Panc1 (cell line): ENCODE data around the gene SLC9A7. TPM values are rescaled to one million over a fixed set of nuclear protein-coding genes. Genes with fewer than 3 reads are reported as not detected.

Source experiments
- ATAC-seq: fragments of 200-7000 bp; cut with Tn5 transposase; 2 replicates; pipeline ENCODE4 v1.9.1; 2020; ENCODE audit warnings: mild to moderate bottlenecking, moderate library complexity
- BruUV-seq: library from RNA; stranded (reverse); fragments of 400-500 nt; replicated peaks from 2 replicates; lab custom pipeline; 2021; lab: Mats Ljungman, UMichigan
- CTCF ChIA-PET: fragments of 300-600 bp; sonication (Branson Sonifier 250); formaldehyde crosslinking; loops from one replicate; lab custom pipeline; 2022; ENCODE audit warnings: antibody characterized with exemption; lab: Charles Lee
- POLR2A ChIA-PET: fragments of 300-600 bp; sonication (Branson Sonifier 250); formaldehyde crosslinking; loops from one replicate; lab custom pipeline; 2022; ENCODE audit warnings: antibody characterized with exemption; lab: Charles Lee
- DNase-seq: peaks from one replicate; pipeline ENCODE4 v3.0.0-alpha.2; 2010; ENCODE audit warnings: low read depth, low spot score
- H3K27ac ChIP-seq: 2 replicates; pipeline ENCODE4 v1.5.1; 2011; ENCODE audit warnings: mild to moderate bottlenecking, low read length, inconsistent platforms
- H3K27me3 ChIP-seq: fragments of 200-500 bp; sonication (Bioruptor generic); 2 replicates; pipeline ENCODE4 v1.6.0; 2014; ENCODE audit warnings: low read length, inconsistent platforms; ENCODE audit not compliant: control insufficient read depth, insufficient read depth
- H3K36me3 ChIP-seq: fragments of 200-500 bp; sonication (Bioruptor generic); 2 replicates; pipeline ENCODE4 v1.5.1; 2014; ENCODE audit warnings: inconsistent platforms, mild to moderate bottlenecking, low read length, moderate library complexity; ENCODE audit not compliant: control insufficient read depth, insufficient read depth
- H3K4me1 ChIP-seq: 2 replicates; pipeline ENCODE4 v1.5.1; 2011; ENCODE audit warnings: inconsistent platforms, mild to moderate bottlenecking, low read length, moderate library complexity; ENCODE audit not compliant: control insufficient read depth, insufficient read depth
- H3K4me3 ChIP-seq, 2 experiments: 2 replicates each; pipeline ENCODE4 v1.5.1; 2011 to 2012; ENCODE audit warnings: low read depth in 2 of 2, low read length in 2 of 2, mild to moderate bottlenecking in 2 of 2, inconsistent platforms in 1 of 2, moderate library complexity in 1 of 2
- H3K9me3 ChIP-seq: fragments of 200-500 bp; sonication (Bioruptor generic); 2 replicates; pipeline ENCODE4 v1.5.1; 2014; ENCODE audit warnings: low read depth, mild to moderate bottlenecking, inconsistent platforms, low read length, moderate library complexity; ENCODE audit not compliant: control insufficient read depth, insufficient read depth
- SIN3A ChIP-seq: IDR thresholded peaks from 2 replicates; pipeline ENCODE4 v1.6.1; 2012; ENCODE audit warnings: low read depth, mild to moderate bottlenecking, low read length, moderate library complexity, borderline replicate concordance; ENCODE audit not compliant: insufficient read depth
- TCF7L2 ChIP-seq: IDR thresholded peaks from 2 replicates; pipeline ENCODE4 v1.6.1; 2011; ENCODE audit warnings: mild to moderate bottlenecking, low read depth, low read length, inconsistent platforms
- in situ Hi-C: cut with HindIII; loops from 2 replicates; pipeline ENCODE4 v1.10.0; 2016; ENCODE audit warnings: low sequenced_read_pairs, low pct_unique_long_range_greater_than_20kb
- intact Hi-C: fragments of 100-400 bp; cut with micrococcal nuclease; formaldehyde crosslinking; loops from one replicate; pipeline ENCODE4 v1.10.0; 2022; ENCODE audit not compliant: unreplicated experiment
- total RNA-seq: library from RNA; stranded (reverse); gene quantifications from one replicate; pipeline ENCODE4 v1.2.1, GENCODE V29; 2021; ENCODE audit not compliant: unreplicated experiment
- TF ChIP-seq, protein P1 (sequence below), 2 experiments: IDR thresholded peaks; 2 replicates each; pipeline ENCODE4 v1.6.1; 2011 to 2012; ENCODE audit warnings: low read depth in 2 of 2, control low read depth in 1 of 2, low read length in 1 of 2, mild to moderate bottlenecking in 1 of 2, moderate library complexity in 1 of 2; ENCODE audit not compliant: insufficient read depth in 1 of 2

Gene SLC9A7
- total RNA-seq, 1 experiment from 2014 or later: 80.4 TPM

DNA sequence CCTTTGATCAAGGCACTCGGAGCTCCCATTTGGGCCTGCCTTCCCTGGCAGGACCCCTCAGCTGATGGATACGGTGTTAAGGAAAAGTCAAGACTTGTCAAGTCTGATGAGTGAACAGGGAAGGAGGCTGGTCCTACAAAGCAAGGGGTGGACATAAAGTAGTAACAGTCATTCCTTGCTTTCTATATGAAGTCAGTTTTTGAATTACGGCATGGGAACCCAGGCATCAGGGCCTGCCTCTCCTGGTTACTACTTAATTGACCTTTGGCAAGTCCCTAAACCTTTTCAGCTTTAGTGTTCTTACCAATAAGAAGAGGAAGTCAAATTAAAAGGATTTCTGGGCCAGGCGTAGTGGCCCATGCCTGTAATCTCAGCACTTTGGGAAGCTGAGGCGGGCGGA lies 178.3 kb downstream of the SLC9A7 start:
- H3K27me3 ChIP-seq: no peaks in the 10 kb centered on the region
- no peaks in the 10 kb centered on the region for H3K9me3 ChIP-seq
- no peak overlapping the region for H3K4me3 ChIP-seq
- in situ Hi-C loops: no loop called here
- intact Hi-C loops: no loop called here
- peaks cover 12% of the 10 kb centered on the region for H3K4me1 ChIP-seq
- TF ChIP-seq, protein P1, sequence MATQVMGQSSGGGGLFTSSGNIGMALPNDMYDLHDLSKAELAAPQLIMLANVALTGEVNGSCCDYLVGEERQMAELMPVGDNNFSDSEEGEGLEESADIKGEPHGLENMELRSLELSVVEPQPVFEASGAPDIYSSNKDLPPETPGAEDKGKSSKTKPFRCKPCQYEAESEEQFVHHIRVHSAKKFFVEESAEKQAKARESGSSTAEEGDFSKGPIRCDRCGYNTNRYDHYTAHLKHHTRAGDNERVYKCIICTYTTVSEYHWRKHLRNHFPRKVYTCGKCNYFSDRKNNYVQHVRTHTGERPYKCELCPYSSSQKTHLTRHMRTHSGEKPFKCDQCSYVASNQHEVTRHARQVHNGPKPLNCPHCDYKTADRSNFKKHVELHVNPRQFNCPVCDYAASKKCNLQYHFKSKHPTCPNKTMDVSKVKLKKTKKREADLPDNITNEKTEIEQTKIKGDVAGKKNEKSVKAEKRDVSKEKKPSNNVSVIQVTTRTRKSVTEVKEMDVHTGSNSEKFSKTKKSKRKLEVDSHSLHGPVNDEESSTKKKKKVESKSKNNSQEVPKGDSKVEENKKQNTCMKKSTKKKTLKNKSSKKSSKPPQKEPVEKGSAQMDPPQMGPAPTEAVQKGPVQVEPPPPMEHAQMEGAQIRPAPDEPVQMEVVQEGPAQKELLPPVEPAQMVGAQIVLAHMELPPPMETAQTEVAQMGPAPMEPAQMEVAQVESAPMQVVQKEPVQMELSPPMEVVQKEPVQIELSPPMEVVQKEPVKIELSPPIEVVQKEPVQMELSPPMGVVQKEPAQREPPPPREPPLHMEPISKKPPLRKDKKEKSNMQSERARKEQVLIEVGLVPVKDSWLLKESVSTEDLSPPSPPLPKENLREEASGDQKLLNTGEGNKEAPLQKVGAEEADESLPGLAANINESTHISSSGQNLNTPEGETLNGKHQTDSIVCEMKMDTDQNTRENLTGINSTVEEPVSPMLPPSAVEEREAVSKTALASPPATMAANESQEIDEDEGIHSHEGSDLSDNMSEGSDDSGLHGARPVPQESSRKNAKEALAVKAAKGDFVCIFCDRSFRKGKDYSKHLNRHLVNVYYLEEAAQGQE (IDR thresholded peaks at IDR 0.05; ENCODE audit: insufficient read depth in 1 of 2, low read depth in 2 of 2, low read length in 1 of 2): no peak
- TF ChIP-seq TCF7L2: no peak
- BruUV-seq: no TSS peak
- CTCF ChIA-PET: no interaction called here
- H3K27ac ChIP-seq: no peak overlapping the region
- no peaks in the 10 kb centered on the region for H3K36me3 ChIP-seq
- POLR2A ChIA-PET: no interaction called here
- ATAC-seq: no peak
- DNase-seq: no peak

DNA sequence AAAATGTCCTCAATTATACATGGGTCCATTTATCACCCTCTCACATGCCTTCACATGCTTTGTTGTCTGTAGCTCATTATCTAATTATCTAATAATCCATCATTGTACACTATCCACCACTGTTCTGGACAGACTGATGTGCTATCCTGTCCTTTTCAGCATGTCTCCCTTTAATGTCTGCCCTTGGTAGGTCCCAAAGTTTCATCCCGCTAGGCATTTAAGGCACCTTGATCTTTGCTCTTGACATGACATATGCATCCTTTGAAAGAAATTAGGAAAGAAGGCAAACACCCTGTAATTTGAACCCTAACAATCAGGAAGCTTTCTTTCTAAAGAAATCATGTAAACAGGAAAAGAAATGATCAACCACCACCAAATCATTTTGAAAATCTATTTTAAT lies 179.7 kb downstream of the SLC9A7 start:
- intact Hi-C loops: no loop called here
- ChIA-PET POLR2A (no interaction called here), CTCF (no interaction called here)
- DNase-seq: no peak
- TF ChIP-seq SIN3A: no peak
- Histone ChIP-seq H3K9me3 (no peaks in the 10 kb centered on the region), H3K4me3 (no peak overlapping the region), H3K36me3 (no peaks in the 10 kb centered on the region), H3K4me1 (peaks cover 12% of the 10 kb centered on the region), H3K27ac (no peak overlapping the region), H3K27me3 (no peaks in the 10 kb centered on the region)
- BruUV-seq: no TSS peak
- in situ Hi-C loops: no loop called here
- ATAC-seq: no peak

DNA sequence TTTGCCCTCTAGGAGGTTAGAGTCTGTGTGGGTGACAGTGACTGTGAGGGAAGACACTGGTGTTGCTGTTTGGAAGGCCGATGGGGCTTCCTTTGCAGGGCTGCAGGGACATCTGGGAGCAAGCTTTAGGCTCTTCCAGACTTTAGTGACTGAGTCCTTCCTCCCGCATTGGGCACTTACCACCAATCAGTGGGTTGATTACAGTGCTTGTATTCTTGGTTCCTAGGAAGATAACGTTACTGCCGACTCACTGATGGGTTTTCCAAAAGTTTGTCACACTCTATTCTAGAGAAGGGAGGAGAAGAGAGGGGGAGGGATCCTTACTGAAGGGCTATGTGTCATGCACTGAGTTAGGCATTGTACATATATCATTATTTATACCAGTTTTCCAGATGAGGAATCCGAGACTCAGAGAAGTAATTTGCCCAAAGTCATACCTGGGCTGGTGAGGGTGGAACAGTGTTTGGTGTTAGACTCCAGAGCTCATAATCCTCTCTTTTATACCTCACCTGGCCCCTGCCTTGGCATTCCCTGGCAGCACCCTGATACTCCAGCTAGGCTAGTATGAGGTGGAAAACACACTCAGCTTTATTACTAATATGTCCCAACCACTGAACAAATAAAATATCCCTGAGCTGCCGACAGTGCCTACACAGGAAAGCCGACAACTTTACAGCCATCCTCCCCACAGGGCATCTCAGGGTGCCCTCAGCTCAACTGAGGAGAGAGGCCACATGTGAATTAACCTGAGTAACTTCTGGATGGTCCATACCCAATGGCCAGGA lies 181.5 kb downstream of the SLC9A7 start:
- H3K36me3 ChIP-seq: no peaks in the 10 kb centered on the region
- peaks cover 2% of the 10 kb centered on the region for H3K4me1 ChIP-seq
- TF ChIP-seq, protein P1 (IDR thresholded peaks at IDR 0.05; ENCODE audit: insufficient read depth in 1 of 2, low read depth in 2 of 2, low read length in 1 of 2): no peak
- no peak for ATAC-seq
- POLR2A ChIA-PET: no interaction called here
- no peaks in the 10 kb centered on the region for H3K9me3 ChIP-seq
- in situ Hi-C loops: no loop called here
- BruUV-seq: no TSS peak
- CTCF ChIA-PET: no interaction called here
- intact Hi-C loops: no loop called here
- H3K27ac ChIP-seq: no peak overlapping the region
- DNase-seq: no peak
- no peak overlapping the region for H3K4me3 ChIP-seq
- no peaks in the 10 kb centered on the region for H3K27me3 ChIP-seq
